GM23338 (cell line): ENCODE measurements around the gene YIF1A. TPM values are rescaled to one million over a fixed set of nuclear protein-coding genes. Genes with fewer than 3 reads are reported as not detected.

Experiments used
- ATAC-seq: fragments of 200-7000 bp; cut with Tn5 transposase; 3 replicates; pipeline ENCODE4 v1.9.1; 2020
- DNase-seq: peaks from one replicate; pipeline ENCODE4 v3.0.0-alpha.2; 2015; ENCODE audit warnings: low spot score
- H2AFZ ChIP-seq: fragments of 200-600 bp; sonication (generic); 2 replicates; pipeline ENCODE4 v1.8.0; 2016; ENCODE audit warnings: antibody characterized with exemption, mild to moderate bottlenecking, moderate library complexity
- H3F3A ChIP-seq: fragments of 200-600 bp; sonication (generic); replicated peaks from 2 replicates; pipeline ENCODE4 v1.8.0; 2017; ENCODE audit warnings: antibody characterized with exemption, mixed run types, low read depth
- H3K27ac ChIP-seq: fragments of 200-600 bp; sonication (generic); 2 replicates; pipeline ENCODE4 v1.6.1; 2016; ENCODE audit warnings: low read depth
- H3K27me3 ChIP-seq: fragments of 200-600 bp; sonication (generic); 2 replicates; pipeline ENCODE4 v1.8.0; 2016; ENCODE audit warnings: mild to moderate bottlenecking, mixed run types, moderate library complexity; ENCODE audit not compliant: insufficient read depth
- H3K36me3 ChIP-seq: fragments of 200-600 bp; sonication (generic); 2 replicates; pipeline ENCODE4 v1.8.0; 2016; ENCODE audit warnings: mild to moderate bottlenecking; ENCODE audit not compliant: insufficient read depth
- H3K4me1 ChIP-seq: fragments of 200-600 bp; sonication (generic); 2 replicates; pipeline ENCODE4 v1.8.0; 2016; ENCODE audit warnings: mild to moderate bottlenecking, moderate library complexity; ENCODE audit not compliant: insufficient read depth
- H3K4me2 ChIP-seq: fragments of 200-600 bp; sonication (generic); 2 replicates; pipeline ENCODE4 v1.7.1; 2017; ENCODE audit warnings: mixed run types
- H3K4me3 ChIP-seq: fragments of 200-600 bp; sonication (generic); 2 replicates; pipeline ENCODE4 v1.6.1; 2016; ENCODE audit warnings: mixed run types
- H3K79me2 ChIP-seq: fragments of 200-600 bp; sonication (generic); replicated peaks from 2 replicates; pipeline ENCODE4 v1.8.0; 2017; ENCODE audit warnings: mild to moderate bottlenecking; ENCODE audit not compliant: insufficient read depth
- H3K9me2 ChIP-seq: fragments of 200-600 bp; sonication (generic); 2 replicates; pipeline ENCODE4 v1.8.0; 2017; ENCODE audit not compliant: insufficient read depth
- H4K20me1 ChIP-seq: fragments of 200-600 bp; sonication (generic); replicated peaks from 2 replicates; pipeline ENCODE4 v1.8.0; 2017; ENCODE audit warnings: mild to moderate bottlenecking; ENCODE audit not compliant: insufficient read depth
- H3K27ac Mint-ChIP-seq: 2 replicates; pipeline ENCODE4 v1.8.0; 2020; ENCODE audit warnings: inconsistent platforms, mild to moderate bottlenecking, moderate library complexity, mixed read lengths
- H3K27me3 Mint-ChIP-seq: 3 replicates; pipeline ENCODE4 v1.8.0; 2022; ENCODE audit warnings: low read depth, mild to moderate bottlenecking, moderate library complexity, mixed read lengths, inconsistent platforms; ENCODE audit not compliant: insufficient read depth, poor library complexity
- H3K36me3 Mint-ChIP-seq: 3 replicates; pipeline ENCODE4 v1.8.0; 2021; ENCODE audit warnings: low read depth, mild to moderate bottlenecking, inconsistent platforms, moderate library complexity, mixed read lengths
- H3K4me1 Mint-ChIP-seq: 3 replicates; pipeline ENCODE4 v1.8.0; 2020; ENCODE audit warnings: mild to moderate bottlenecking, inconsistent platforms, mixed read lengths
- H3K4me3 Mint-ChIP-seq: 3 replicates; pipeline ENCODE4 v1.8.0; 2021; ENCODE audit warnings: moderate library complexity, mild to moderate bottlenecking, inconsistent platforms, mixed read lengths
- H3K9me3 Mint-ChIP-seq: 3 replicates; pipeline ENCODE4 v1.8.0; 2020; ENCODE audit warnings: moderate library complexity, mild to moderate bottlenecking, inconsistent platforms, mixed read lengths
- CREB1 ChIP-seq: fragments of 250-450 bp; sonication (Bioruptor Pico); IDR thresholded peaks from 2 replicates; pipeline ENCODE4 v1.5.0; 2020; ENCODE audit warnings: low read depth, mild to moderate bottlenecking, moderate library complexity
- CTCF ChIP-seq, 2 experiments: fragments of 200-600 bp in 1 of 2; sonication (generic) in 1 of 2; conservative IDR thresholded peaks; 2 replicates each; pipeline versions ENCODE4 v1.5.1 to v1.6.1; 2016 to 2017; ENCODE audit warnings: antibody characterized with exemption in 2 of 2, low read depth in 2 of 2, mild to moderate bottlenecking in 2 of 2, moderate library complexity in 1 of 2
- ETS1 ChIP-seq: IDR thresholded peaks from 2 replicates; pipeline ENCODE4 v1.6.1; 2016; ENCODE audit warnings: antibody characterized with exemption
- EZH2 ChIP-seq: fragments of 200-600 bp; sonication (generic); IDR thresholded peaks from one replicate; pipeline ENCODE4 v1.8.0; 2017; ENCODE audit warnings: antibody characterized with exemption, mild to moderate bottlenecking, low read depth; ENCODE audit not compliant: unreplicated experiment
- EZH2phosphoT487 ChIP-seq: fragments of 200-600 bp; sonication (generic); IDR thresholded peaks from one replicate; pipeline ENCODE4 v1.8.1; 2018; ENCODE audit warnings: antibody characterized with exemption; ENCODE audit not compliant: unreplicated experiment
- JUNB ChIP-seq: IDR thresholded peaks from one replicate; pipeline ENCODE4 v1.6.1; 2016; ENCODE audit warnings: antibody characterized with exemption; ENCODE audit not compliant: unreplicated experiment
- NANOG ChIP-seq: IDR thresholded peaks from 2 replicates; pipeline ENCODE4 v1.6.1; 2016; ENCODE audit warnings: antibody characterized with exemption, borderline replicate concordance
- POLR2AphosphoS5 ChIP-seq: IDR thresholded peaks from 2 replicates; pipeline ENCODE4 v1.6.1; 2016; ENCODE audit warnings: antibody characterized with exemption, low read depth
- REST ChIP-seq: IDR thresholded peaks from one replicate; pipeline ENCODE4 v1.6.1; 2018; ENCODE audit warnings: antibody characterized with exemption; ENCODE audit not compliant: unreplicated experiment
- STAT1 ChIP-seq: IDR thresholded peaks from one replicate; pipeline ENCODE4 v1.6.1; 2016; ENCODE audit warnings: antibody characterized with exemption; ENCODE audit not compliant: unreplicated experiment
- ZNF114 ChIP-seq: fragments of 250-450 bp; sonication (Bioruptor Pico); IDR thresholded peaks from 2 replicates; pipeline ENCODE4 v1.5.0; 2020; ENCODE audit warnings: mild to moderate bottlenecking, moderate library complexity
- ZNF331 ChIP-seq: fragments of 250-450 bp; sonication (Bioruptor Pico); IDR thresholded peaks from 2 replicates; pipeline ENCODE4 v1.5.0; 2020; ENCODE audit warnings: low read depth, mild to moderate bottlenecking, moderate library complexity
- ZNF462 ChIP-seq: fragments of 250-450 bp; sonication (Bioruptor Pico); IDR thresholded peaks from 2 replicates; pipeline ENCODE4 v1.5.0; 2020; ENCODE audit warnings: mild to moderate bottlenecking, moderate library complexity
- polyA plus RNA-seq: library from polyadenylated mRNA; unstranded; fragments of >200 nt; fragmentation: Nextera tagmentation; extraction: Ambion mirVana; gene quantifications from 2 replicates; pipeline ENCODE4 v1.2.1, GENCODE V29; 2016
- total RNA-seq: library from RNA; depleted of rRNA; stranded (reverse); fragments of >200 nt; shearing (Covaris generic); gene quantifications from 2 replicates; pipeline ENCODE4 v1.2.3, GENCODE V29; 2014

The YIF1A gene
- total and polyA plus RNA-seq, 2 experiments from 2014 or later = 75.6 to 87.0 TPM

GRCh38 chr11:66265531-66266377, 23.2 kb downstream of the YIF1A start:
- H3K36me3 Mint-ChIP-seq = peaks cover 30% of the 10 kb centered on the region
- H3K36me3 ChIP-seq = no peaks in the 10 kb centered on the region
- H2AFZ ChIP-seq = no peak overlapping the region
- ATAC-seq = no peak
- peaks cover 10% of the 10 kb centered on the region for H3K27me3 Mint-ChIP-seq
- H3K27ac Mint-ChIP-seq = no peak overlapping the region
- H3K27me3 ChIP-seq = no peaks in the 10 kb centered on the region
- peaks cover 7% of the 10 kb centered on the region for H4K20me1 ChIP-seq
- DNase-seq = no peak
- H3K27ac ChIP-seq = no peak overlapping the region
- no peak overlapping the region for H3K4me2 ChIP-seq
- no peak overlapping the region for H3K4me3 ChIP-seq
- H3K4me1 ChIP-seq = no peaks in the 10 kb centered on the region
- H3K9me2 ChIP-seq = no peaks in the 10 kb centered on the region
- H3K4me3 Mint-ChIP-seq = no peak overlapping the region
- TF ChIP-seq CREB1 (CRISPR knock-in tag) (no peak), NANOG (no peak), JUNB (no peak), ZNF462 (CRISPR knock-in tag) (no peak), REST (no peak), EZH2phosphoT487 (no peak), ZNF331 (CRISPR knock-in tag) (no peak), EZH2 (no peak), ETS1 (no peak), POLR2AphosphoS5 (no peak), ZNF114 (CRISPR knock-in tag) (no peak), STAT1 (no peak), CTCF (conservative IDR thresholded peaks at IDR 0.05; ENCODE audit: low read depth in 2 of 2) (no peak)
- peaks cover 16% of the 10 kb centered on the region for H3K4me1 Mint-ChIP-seq
- 0 out of 2 replicates have a peak, but pooled peaks cover 14% of the 10 kb centered on the region for H3F3A ChIP-seq
- H3K79me2 ChIP-seq = peaks cover 15% of the 10 kb centered on the region
- no peaks in the 10 kb centered on the region for H3K9me3 Mint-ChIP-seq
